CD4-positive, alpha-beta T cell (primary cell): ENCODE data around the gene ZC3HAV1. TPM values are rescaled to one million over a fixed set of nuclear protein-coding genes. Genes with fewer than 3 reads are reported as not detected.
A peak's percentile ranks its signal among the peaks of the same experiment; 100 is the strongest.

Experiments used
- ATAC-seq: fragments of 200-7000 bp; cut with Tn5 transposase; one replicate; pipeline ENCODE4 v1.10.0; 2022; ENCODE audit warnings: mild to moderate bottlenecking; ENCODE audit not compliant: poor library complexity
- CTCF ChIA-PET: fragments of 350-600 bp; sonication (Branson Sonifier 250); formaldehyde crosslinking; loops from one replicate; lab custom pipeline; 2021; ENCODE audit warnings: antibody characterized with exemption, inconsistent platforms; lab: Charles Lee
- POLR2A ChIA-PET: fragments of 350-600 bp; sonication (Branson Sonifier 250); formaldehyde crosslinking; loops from one replicate; lab custom pipeline; 2021; ENCODE audit warnings: antibody characterized with exemption, inconsistent platforms; lab: Charles Lee
- DNase-seq, 14 experiments: peaks; one replicate each; pipeline ENCODE4 v3.0.0-alpha.2; 2013 to 2020; ENCODE audit warnings: mixed read lengths in 2 of 14
- H3K27ac ChIP-seq, 2 donors: one replicate each; pipeline versions ENCODE4 v1.5.1 to v1.7.0; 2013; ENCODE audit warnings: low read length in 2 of 2, low read depth in 1 of 2, mild to moderate bottlenecking in 1 of 2
- H3K27me3 ChIP-seq, 2 experiments: 1 replicate in 1 of 2; 2 replicates in 1 of 2; pipeline versions ENCODE4 v1.6.1 to v1.7.0; 2013; ENCODE audit warnings: low read length in 2 of 2, control low read depth in 1 of 2, mild to moderate bottlenecking in 1 of 2, moderate library complexity in 1 of 2; ENCODE audit not compliant: insufficient read depth in 2 of 2, control insufficient read depth in 1 of 2
- H3K36me3 ChIP-seq: one replicate; pipeline ENCODE4 v1.6.1; 2013; ENCODE audit warnings: low read length, control low read depth; ENCODE audit not compliant: insufficient read depth
- H3K4me1 ChIP-seq: one replicate; pipeline ENCODE4 v1.6.1; 2013; ENCODE audit warnings: low read length, control low read depth; ENCODE audit not compliant: insufficient read depth
- H3K4me3 ChIP-seq: one replicate; pipeline ENCODE4 v1.5.1; 2013; ENCODE audit warnings: mild to moderate bottlenecking, low read length, moderate library complexity
- H3K9me3 ChIP-seq, 2 experiments: 1 replicate in 1 of 2; 2 replicates in 1 of 2; pipeline versions ENCODE4 v1.6.1 to v1.7.0; 2013; ENCODE audit warnings: low read length in 2 of 2, mild to moderate bottlenecking in 2 of 2, control low read depth in 1 of 2, moderate library complexity in 1 of 2; ENCODE audit not compliant: control insufficient read depth in 1 of 2, insufficient read depth in 1 of 2
- H3K27ac Mint-ChIP-seq: one replicate; pipeline ENCODE4 v1.8.0; 2020; ENCODE audit warnings: mixed read lengths
- H3K27me3 Mint-ChIP-seq: one replicate; pipeline ENCODE4 v1.8.0; 2021; ENCODE audit warnings: mixed read lengths
- H3K36me3 Mint-ChIP-seq: one replicate; pipeline ENCODE4 v1.8.0; 2021; ENCODE audit warnings: low read depth, mixed read lengths
- H3K4me1 Mint-ChIP-seq: one replicate; pipeline ENCODE4 v1.8.0; 2021; ENCODE audit warnings: low read depth, mixed read lengths
- H3K4me3 Mint-ChIP-seq: one replicate; pipeline ENCODE4 v1.8.0; 2020; ENCODE audit warnings: mild to moderate bottlenecking, mixed read lengths
- H3K9me3 Mint-ChIP-seq: one replicate; pipeline ENCODE4 v1.8.0; 2020; ENCODE audit warnings: mixed read lengths
- intact Hi-C, 2 experiments: fragments of 100-400 bp; cut with DNase I in 1 of 2; cut with micrococcal nuclease in 1 of 2; formaldehyde crosslinking; loops; one replicate each; pipeline versions ENCODE4 v1.15.1 to v1.9.0; 2023 to 2025; cut with DNase I, micrococcal nuclease
- total RNA-seq, 174 experiments: library from RNA in 2 of 174; stranded (reverse) in 2 of 174; gene quantifications; one replicate each; pipeline ENCODE4 v1.2.3 and lab custom pipeline; 2021 to 2026
- TF ChIP-seq, protein P1 (sequence below): fragments of 200-600 bp; IDR thresholded peaks from one replicate; pipeline ENCODE4 v1.8.0; 2022; ENCODE audit warnings: antibody characterized with exemption, mild to moderate bottlenecking

The ZC3HAV1 gene
- total RNA-seq, 2 experiments from 2014 or later: 169 to 178 TPM

DNA sequence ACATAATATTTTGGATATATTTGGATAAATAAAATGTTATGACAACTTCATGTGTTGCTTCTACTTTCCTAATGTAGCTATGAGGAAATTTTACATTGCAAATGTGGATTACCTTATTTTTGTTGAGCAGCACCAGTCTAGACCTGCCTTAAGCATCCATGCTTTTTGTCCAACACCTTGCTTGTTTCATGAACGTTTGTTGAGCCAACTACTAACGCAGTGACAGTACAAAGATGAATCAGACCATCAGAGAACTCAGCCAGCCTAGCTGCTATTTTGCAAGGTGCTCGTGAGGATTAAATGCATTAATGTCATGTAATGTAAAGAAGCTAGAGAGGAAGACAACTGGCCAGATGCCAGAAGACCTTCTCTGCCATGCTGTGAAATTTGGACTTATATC lies 72.6 kb downstream of the ZC3HAV1 start:
- Mint-ChIP-seq H3K9me3 (no peaks in the 10 kb centered on the region), H3K4me1 (peaks cover 28% of the 10 kb centered on the region), H3K27ac (no peak overlapping the region), H3K4me3 (peak overlapping the region; percentile 71), H3K27me3 (no peaks in the 10 kb centered on the region), H3K36me3 (no peaks in the 10 kb centered on the region)
- CTCF ChIA-PET: interaction anchor here (1.8 kb wide), 1 partner anchor 19 kb away, joined by 6 read pairs; no protein-coding TSS in a partner anchor
- no peaks in the 10 kb centered on the region for H3K9me3 ChIP-seq
- H3K27ac ChIP-seq: no peak overlapping the region
- POLR2A ChIA-PET: interaction anchor here (0.8 to 3.5 kb wide), 2 partner anchors 8 to 16 kb away, joined by 3 to 23 read pairs; no protein-coding TSS in a partner anchor
- H3K36me3 ChIP-seq: no peaks in the 10 kb centered on the region
- intact Hi-C loops: no loop called here
- TF ChIP-seq, protein P1, sequence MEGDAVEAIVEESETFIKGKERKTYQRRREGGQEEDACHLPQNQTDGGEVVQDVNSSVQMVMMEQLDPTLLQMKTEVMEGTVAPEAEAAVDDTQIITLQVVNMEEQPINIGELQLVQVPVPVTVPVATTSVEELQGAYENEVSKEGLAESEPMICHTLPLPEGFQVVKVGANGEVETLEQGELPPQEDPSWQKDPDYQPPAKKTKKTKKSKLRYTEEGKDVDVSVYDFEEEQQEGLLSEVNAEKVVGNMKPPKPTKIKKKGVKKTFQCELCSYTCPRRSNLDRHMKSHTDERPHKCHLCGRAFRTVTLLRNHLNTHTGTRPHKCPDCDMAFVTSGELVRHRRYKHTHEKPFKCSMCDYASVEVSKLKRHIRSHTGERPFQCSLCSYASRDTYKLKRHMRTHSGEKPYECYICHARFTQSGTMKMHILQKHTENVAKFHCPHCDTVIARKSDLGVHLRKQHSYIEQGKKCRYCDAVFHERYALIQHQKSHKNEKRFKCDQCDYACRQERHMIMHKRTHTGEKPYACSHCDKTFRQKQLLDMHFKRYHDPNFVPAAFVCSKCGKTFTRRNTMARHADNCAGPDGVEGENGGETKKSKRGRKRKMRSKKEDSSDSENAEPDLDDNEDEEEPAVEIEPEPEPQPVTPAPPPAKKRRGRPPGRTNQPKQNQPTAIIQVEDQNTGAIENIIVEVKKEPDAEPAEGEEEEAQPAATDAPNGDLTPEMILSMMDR: no peak
- H3K27me3 ChIP-seq: no peaks in the 10 kb centered on the region
- ATAC-seq (no peak), DNase-seq (no peak)
- no peak overlapping the region for H3K4me3 ChIP-seq
- H3K4me1 ChIP-seq: peaks cover 30% of the 10 kb centered on the region

DNA sequence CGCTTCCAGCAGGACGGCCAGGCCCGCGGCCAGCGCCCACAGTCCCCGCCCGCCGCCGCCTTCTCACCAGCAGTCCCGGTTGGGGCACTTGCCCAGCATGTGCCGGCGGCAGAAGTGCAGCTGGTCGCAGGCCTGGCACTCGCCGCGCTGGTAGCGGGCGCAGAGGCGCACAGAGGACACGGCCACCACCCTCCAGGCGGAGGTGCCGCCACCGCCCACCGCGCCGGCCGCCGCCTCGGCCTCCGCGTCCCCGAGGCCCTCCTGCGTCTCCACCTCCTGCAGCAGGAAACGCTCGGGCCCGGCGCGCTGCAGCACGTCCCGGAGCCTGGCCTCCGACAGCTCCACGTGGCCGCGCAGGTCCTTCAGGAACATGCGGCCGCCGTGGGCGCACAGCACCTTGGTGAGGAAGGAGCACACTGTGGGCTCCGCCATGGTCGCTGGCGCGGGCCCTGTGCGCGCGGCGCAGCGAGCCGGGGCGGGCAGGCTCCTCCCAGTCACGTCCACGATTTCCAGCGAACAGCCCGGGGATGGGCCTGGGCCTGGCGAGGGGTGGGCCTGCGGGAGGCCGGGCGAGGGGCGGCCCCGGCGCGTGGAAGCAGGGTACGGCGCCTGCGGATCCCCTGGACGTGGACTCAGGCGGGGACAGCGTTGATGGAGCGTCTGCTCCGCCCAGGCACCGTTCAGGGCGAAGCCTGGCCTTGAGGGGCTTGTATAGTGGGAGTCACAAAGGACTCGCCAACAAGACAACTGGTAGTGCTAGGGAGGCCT lies 73.8 kb downstream of the ZC3HAV1 start, which contains the start of gene ZC3HAV1L:
Gene ZC3HAV1L, minus strand, starts transcription at position 457 of the 768 bp plus-strand sequence. Its CDS starts 25 bp downstream, at position 432.
- DNase-seq: peak in 9 of 14 experiments; percentile 5 to 56 (median 34)
- Histone ChIP-seq H3K4me3 (peak within 1 kb of the TSS; percentile 45), H3K36me3 (no peaks in the 10 kb centered on the region), H3K27ac (no peak within 1 kb of the TSS), H3K9me3 (no peaks in the 10 kb centered on the region), H3K27me3 (no peaks in the 10 kb centered on the region), H3K4me1 (peaks cover 22% of the 10 kb centered on the region)
- Mint-ChIP-seq H3K9me3 (no peaks in the 10 kb centered on the region), H3K27ac (no peak within 1 kb of the TSS), H3K4me1 (peaks cover 18% of the 10 kb centered on the region), H3K27me3 (no peaks in the 10 kb centered on the region), H3K4me3 (peak within 1 kb of the TSS; percentile 88), H3K36me3 (no peaks in the 10 kb centered on the region)
- intact Hi-C loops: no loop called here
- TF ChIP-seq, protein P1: no peak
- ChIA-PET POLR2A (interaction anchor here (1.0 to 3.5 kb wide), 4 partner anchors 10 to 67 kb away, joined by 3 to 23 read pairs (median 6); no protein-coding TSS in a partner anchor), CTCF (interaction anchor here (1.3 to 1.8 kb wide), 2 partner anchors 18 to 59 kb away, joined by 3 to 6 read pairs; no protein-coding TSS in a partner anchor)
- peak; percentile 77 for ATAC-seq

DNA sequence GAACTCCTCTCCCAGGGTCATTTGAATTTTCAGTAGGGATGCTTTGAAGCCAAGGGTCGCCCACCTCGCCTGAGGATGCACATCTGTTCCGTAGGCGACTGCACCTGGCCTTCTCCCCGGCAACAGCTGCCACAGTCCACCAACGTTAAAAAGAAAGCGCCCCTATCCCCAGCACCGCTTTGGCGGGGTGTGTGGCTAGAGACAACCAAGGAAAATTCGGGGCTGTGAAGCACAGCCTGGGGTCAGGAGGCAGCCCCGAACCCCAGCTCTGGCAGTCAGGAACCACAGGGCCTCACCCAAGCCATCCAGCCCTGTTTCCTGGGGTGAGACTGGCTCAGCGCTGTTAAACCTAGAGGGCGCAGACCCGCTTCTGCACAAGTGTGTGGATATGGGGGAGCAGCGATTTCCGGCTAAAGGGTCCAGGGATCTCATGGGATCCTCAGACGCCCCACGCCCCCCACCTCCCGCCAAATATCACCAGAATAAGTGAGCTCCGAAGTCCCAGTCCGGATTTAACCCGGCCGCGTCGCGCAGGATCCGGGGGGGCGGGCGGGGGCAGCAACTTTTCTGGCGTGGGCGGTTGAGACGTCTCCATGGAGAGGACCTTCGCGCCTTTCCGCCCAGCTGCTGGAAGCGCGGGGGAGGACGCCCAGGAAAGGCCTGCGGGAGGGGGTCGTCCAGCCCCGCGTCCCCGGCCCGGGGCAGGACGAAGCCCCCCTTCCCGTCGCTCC lies 74.5 kb downstream of the ZC3HAV1 start:
- ChIA-PET CTCF (interaction anchor here (0.7 to 1.8 kb wide), 3 partner anchors 17 to 60 kb away, joined by 3 to 6 read pairs (median 3); no protein-coding TSS in a partner anchor), POLR2A (interaction anchor here (0.5 to 3.5 kb wide), 5 partner anchors 10 to 83 kb away, joined by 3 to 23 read pairs (median 4); no protein-coding TSS in a partner anchor)
- Histone ChIP-seq H3K36me3 (no peaks in the 10 kb centered on the region), H3K9me3 (no peaks in the 10 kb centered on the region), H3K4me1 (peaks cover 22% of the 10 kb centered on the region), H3K27ac (no peak overlapping the region), H3K27me3 (no peaks in the 10 kb centered on the region), H3K4me3 (peak overlapping the region; percentile 45)
- peaks cover 18% of the 10 kb centered on the region for H3K4me1 Mint-ChIP-seq
- peak overlapping the region; percentile 88 for H3K4me3 Mint-ChIP-seq
- ATAC-seq (peak; percentile 33), DNase-seq (peak in 4 of 14 experiments; percentile 12 to 37 (median 26))
- no peak overlapping the region for H3K27ac Mint-ChIP-seq
- no peaks in the 10 kb centered on the region for H3K36me3 Mint-ChIP-seq
- intact Hi-C loops: no loop called here
- H3K9me3 Mint-ChIP-seq: no peaks in the 10 kb centered on the region
- TF ChIP-seq, protein P1: no peak
- H3K27me3 Mint-ChIP-seq: no peaks in the 10 kb centered on the region
